Measurements from ENCODE around the gene SUN2. TPM values are rescaled to one million over a fixed set of nuclear protein-coding genes. Genes with fewer than 3 reads are reported as not detected.

Gene SUN2
- total and polyA plus RNA-seq, 2 of the 13 experiments (the other 11 are each of a cell fraction or from before 2014, with no cell fraction given): 45.6 to 56.6 TPM

- Histone ChIP-seq H3K27ac (ENCODE audit: extremely low read length, insufficient read depth, low read length) (no peak overlapping the region), H3K4me1 (ENCODE audit: insufficient read depth, low read length) (peaks cover 25% of the 10 kb centered on the region), H3K9ac (ENCODE audit: insufficient read depth, low read depth, low read length) (no peak overlapping the region), H3K4me2 (ENCODE audit: low read depth, low read length) (no peak overlapping the region), H3K36me3 (replicated peaks in 1 of 2; ENCODE audit: control insufficient read depth in 1 of 2, insufficient read depth in 2 of 2, low read length in 2 of 2) (peaks cover 50 to 81% of the 10 kb centered on the region in 2 experiments), H4K20me1 (ENCODE audit: insufficient read depth, low read length) (no peaks in the 10 kb centered on the region), H2AFZ (ENCODE audit: low read length) (no peak overlapping the region), H3K9me3 (ENCODE audit: low read length) (no peaks in the 10 kb centered on the region), H3K79me2 (ENCODE audit: insufficient read depth, low read length) (no peaks in the 10 kb centered on the region), H3K4me3 (replicated peaks in 1 of 3; ENCODE audit: insufficient read depth in 1 of 3, low read depth in 2 of 3, low read length in 3 of 3) (no peak overlapping the region), H3K27me3 (ENCODE audit: control insufficient read depth in 1 of 2, insufficient read depth in 2 of 2, low read length in 2 of 2) (no peaks in the 10 kb centered on the region)
- TF ChIP-seq AGO2 (optimal IDR thresholded peaks at IDR 0.05; ENCODE audit: low read depth, low read length) (peak; percentile 71), ZMYM2 (CRISPR knock-in tag; IDR thresholded peaks at IDR 0.05) (no peak)
- FAIRE-seq (no peak), ATAC-seq (no peak), DNase-seq (ENCODE audit: low spot score) (no peak)
- ChIA-PET POLR2A (no interaction called here), CTCF (ENCODE audit: low intra/inter-chr PET ratio, low total read pairs) (no interaction called here)
- BruUV-seq (replicated peaks): no TSS peak
- intact Hi-C loops (cut with micrococcal nuclease; ENCODE audit: unreplicated experiment): no loop called here
- WGBS (ENCODE audit: low lambda C conversion rate): over 99% methylated on average over 25 of the region's 25 CpGs
- in situ Hi-C loops (cut with HindIII; ENCODE audit: extremely low pct_ligation_motif_present, low pct_unique_long_range_greater_than_20kb): no loop called here
Measured at GRCh38 chr22:38742176-38742942, 13.4 kb downstream of the SUN2 start.

GRCh38 chr22:38741576-38741975, 14.2 kb downstream of the SUN2 start:
- Histone ChIP-seq H3K79me2 (ENCODE audit: insufficient read depth, low read length) (no peaks in the 10 kb centered on the region), H3K4me2 (ENCODE audit: low read depth, low read length) (no peak overlapping the region), H3K4me1 (ENCODE audit: insufficient read depth, low read length) (peaks cover 22% of the 10 kb centered on the region), H4K20me1 (ENCODE audit: insufficient read depth, low read length) (no peaks in the 10 kb centered on the region), H3K36me3 (replicated peaks in 1 of 2; ENCODE audit: control insufficient read depth in 1 of 2, insufficient read depth in 2 of 2, low read length in 2 of 2) (peaks cover 53 to 88% of the 10 kb centered on the region in 2 experiments), H3K4me3 (replicated peaks in 1 of 3; ENCODE audit: insufficient read depth in 1 of 3, low read depth in 2 of 3, low read length in 3 of 3) (no peak overlapping the region), H2AFZ (ENCODE audit: low read length) (no peak overlapping the region), H3K27ac (ENCODE audit: extremely low read length, insufficient read depth, low read length) (no peak overlapping the region), H3K9ac (ENCODE audit: insufficient read depth, low read depth, low read length) (no peak overlapping the region), H3K27me3 (ENCODE audit: control insufficient read depth in 1 of 2, insufficient read depth in 2 of 2, low read length in 2 of 2) (no peaks in the 10 kb centered on the region), H3K9me3 (ENCODE audit: low read length) (no peaks in the 10 kb centered on the region)
- no TSS peak for BruUV-seq (replicated peaks)
- CTCF ChIA-PET (ENCODE audit: low intra/inter-chr PET ratio, low total read pairs): no interaction called here
- ATAC-seq (no peak), FAIRE-seq (no peak), DNase-seq (ENCODE audit: low spot score) (no peak)
- intact Hi-C loops (cut with micrococcal nuclease; ENCODE audit: unreplicated experiment): no loop called here
- POLR2A ChIA-PET: no interaction called here
- WGBS (ENCODE audit: low lambda C conversion rate): 94% methylated on average over 10 of the region's 10 CpGs
- in situ Hi-C loops (cut with HindIII; ENCODE audit: extremely low pct_ligation_motif_present, low pct_unique_long_range_greater_than_20kb): no loop called here
- TF ChIP-seq SKI (IDR thresholded peaks at IDR 0.05; ENCODE audit: partially characterized antibody) (no peak), SRSF4 (IDR thresholded peaks at IDR 0.05; ENCODE audit: low read depth, low read length, poor library complexity, severe bottlenecking) (no peak), ZNF672 (CRISPR knock-in tag; IDR thresholded peaks at IDR 0.05) (no peak), ZNF275 (CRISPR knock-in tag; IDR thresholded peaks at IDR 0.05; ENCODE audit: borderline replicate concordance) (no peak), SRSF9 (IDR thresholded peaks at IDR 0.05; ENCODE audit: borderline replicate concordance, insufficient read depth, low read depth, low read length, poor library complexity, severe bottlenecking) (no peak), NFE2L2 (IDR thresholded peaks at IDR 0.05; ENCODE audit: low read length) (no peak), JARID2 (CRISPR knock-in tag; IDR thresholded peaks at IDR 0.05; ENCODE audit: insufficient replicate concordance) (no peak), ZFP1 (CRISPR knock-in tag; IDR thresholded peaks at IDR 0.05) (no peak), ZNF644 (CRISPR knock-in tag; IDR thresholded peaks at IDR 0.05; ENCODE audit: low read depth) (no peak)
- TF ChIP-seq, protein P1, sequence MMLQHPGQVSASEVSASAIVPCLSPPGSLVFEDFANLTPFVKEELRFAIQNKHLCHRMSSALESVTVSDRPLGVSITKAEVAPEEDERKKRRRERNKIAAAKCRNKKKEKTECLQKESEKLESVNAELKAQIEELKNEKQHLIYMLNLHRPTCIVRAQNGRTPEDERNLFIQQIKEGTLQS (CRISPR knock-in tag; IDR thresholded peaks at IDR 0.05): no peak
- TF ChIP-seq, protein P2, sequence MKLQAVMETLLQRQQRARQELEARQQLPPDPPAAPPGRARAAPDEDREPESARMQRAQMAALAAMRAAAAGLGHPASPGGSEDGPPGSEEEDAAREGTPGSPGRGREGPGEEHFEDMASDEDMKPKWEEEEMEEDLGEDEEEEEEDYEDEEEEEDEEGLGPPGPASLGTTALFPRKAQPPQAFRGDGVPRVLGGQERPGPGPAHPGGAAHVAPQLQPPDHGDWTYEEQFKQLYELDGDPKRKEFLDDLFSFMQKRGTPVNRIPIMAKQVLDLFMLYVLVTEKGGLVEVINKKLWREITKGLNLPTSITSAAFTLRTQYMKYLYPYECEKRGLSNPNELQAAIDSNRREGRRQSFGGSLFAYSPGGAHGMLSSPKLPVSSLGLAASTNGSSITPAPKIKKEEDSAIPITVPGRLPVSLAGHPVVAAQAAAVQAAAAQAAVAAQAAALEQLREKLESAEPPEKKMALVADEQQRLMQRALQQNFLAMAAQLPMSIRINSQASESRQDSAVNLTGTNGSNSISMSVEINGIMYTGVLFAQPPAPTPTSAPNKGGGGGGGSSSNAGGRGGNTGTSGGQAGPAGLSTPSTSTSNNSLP (IDR thresholded peaks at IDR 0.05; ENCODE audit: low read depth, low read length): no peak
- TF ChIP-seq, protein P3, sequence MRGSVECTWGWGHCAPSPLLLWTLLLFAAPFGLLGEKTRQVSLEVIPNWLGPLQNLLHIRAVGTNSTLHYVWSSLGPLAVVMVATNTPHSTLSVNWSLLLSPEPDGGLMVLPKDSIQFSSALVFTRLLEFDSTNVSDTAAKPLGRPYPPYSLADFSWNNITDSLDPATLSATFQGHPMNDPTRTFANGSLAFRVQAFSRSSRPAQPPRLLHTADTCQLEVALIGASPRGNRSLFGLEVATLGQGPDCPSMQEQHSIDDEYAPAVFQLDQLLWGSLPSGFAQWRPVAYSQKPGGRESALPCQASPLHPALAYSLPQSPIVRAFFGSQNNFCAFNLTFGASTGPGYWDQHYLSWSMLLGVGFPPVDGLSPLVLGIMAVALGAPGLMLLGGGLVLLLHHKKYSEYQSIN (CRISPR knock-in tag; IDR thresholded peaks at IDR 0.05; ENCODE audit: borderline replicate concordance): no peak

Data from HepG2 (cell line).